Lower leg skin (tissue), 3 donors: Measurements from ENCODE around the gene HHIPL1.

Experiments used
- CTCF ChIP-seq, 3 donors: fragments of 450-650 bp; IDR thresholded peaks; one replicate each; pipeline ENCODE4 v1.5.1; 2016; ENCODE audit warnings: antibody characterized with exemption in 3 of 3, mild to moderate bottlenecking in 3 of 3, moderate library complexity in 2 of 3
- POLR2A ChIP-seq, 2 donors: fragments of 450-650 bp; IDR thresholded peaks; one replicate each; pipeline ENCODE4 v1.6.1; 2016 to 2017; ENCODE audit warnings: antibody characterized with exemption in 2 of 2, mild to moderate bottlenecking in 1 of 2, moderate library complexity in 1 of 2

- no peak for TF ChIP-seq POLR2A (IDR thresholded peaks at IDR 0.05)
- TF ChIP-seq CTCF (IDR thresholded peaks at IDR 0.05), result no peak
These were observed 818 bp upstream of the HHIPL1 start for GRCh38 chr14:99644035-99644587.
